MM.1S (cell line): ENCODE data around the gene CCDC150.

ENCODE experiments used
- EZH2 ChIP-seq: fragments of 300-600 bp; sonication (generic); optimal IDR thresholded peaks from 2 replicates; pipeline ENCODE3; 2017; ENCODE audit warnings: low read depth, mild to moderate bottlenecking, antibody characterized with exemption, low read length, mixed read lengths
- TF ChIP-seq, protein P1 (sequence below): fragments of 300-600 bp; sonication (generic); IDR thresholded peaks from 2 replicates; pipeline ENCODE4 v1.5.1; 2016; ENCODE audit warnings: antibody characterized with exemption, low read length, mixed read lengths

DNA sequence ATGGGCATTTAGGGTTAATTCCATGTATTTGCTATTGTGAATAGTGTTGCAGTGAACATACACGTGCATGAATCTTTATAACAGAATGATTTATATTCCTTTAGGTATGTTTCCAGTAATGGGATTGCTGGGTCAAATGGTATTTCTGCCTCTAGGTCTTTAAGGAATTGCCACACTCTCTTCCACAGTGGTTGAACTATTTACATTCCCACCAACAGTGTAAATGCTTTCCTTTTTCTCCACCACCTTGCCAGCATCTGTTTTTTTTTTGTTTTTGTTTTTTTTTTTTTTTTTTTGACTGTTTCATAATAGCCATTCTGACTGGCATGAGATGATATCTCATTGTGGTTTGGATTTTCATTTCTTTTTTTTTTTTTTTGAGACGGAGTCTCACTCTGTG is 97.5 kb downstream of the CCDC150 start:
- TF ChIP-seq EZH2: no peak
- TF ChIP-seq, protein P1, sequence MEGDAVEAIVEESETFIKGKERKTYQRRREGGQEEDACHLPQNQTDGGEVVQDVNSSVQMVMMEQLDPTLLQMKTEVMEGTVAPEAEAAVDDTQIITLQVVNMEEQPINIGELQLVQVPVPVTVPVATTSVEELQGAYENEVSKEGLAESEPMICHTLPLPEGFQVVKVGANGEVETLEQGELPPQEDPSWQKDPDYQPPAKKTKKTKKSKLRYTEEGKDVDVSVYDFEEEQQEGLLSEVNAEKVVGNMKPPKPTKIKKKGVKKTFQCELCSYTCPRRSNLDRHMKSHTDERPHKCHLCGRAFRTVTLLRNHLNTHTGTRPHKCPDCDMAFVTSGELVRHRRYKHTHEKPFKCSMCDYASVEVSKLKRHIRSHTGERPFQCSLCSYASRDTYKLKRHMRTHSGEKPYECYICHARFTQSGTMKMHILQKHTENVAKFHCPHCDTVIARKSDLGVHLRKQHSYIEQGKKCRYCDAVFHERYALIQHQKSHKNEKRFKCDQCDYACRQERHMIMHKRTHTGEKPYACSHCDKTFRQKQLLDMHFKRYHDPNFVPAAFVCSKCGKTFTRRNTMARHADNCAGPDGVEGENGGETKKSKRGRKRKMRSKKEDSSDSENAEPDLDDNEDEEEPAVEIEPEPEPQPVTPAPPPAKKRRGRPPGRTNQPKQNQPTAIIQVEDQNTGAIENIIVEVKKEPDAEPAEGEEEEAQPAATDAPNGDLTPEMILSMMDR: no peak
